ENCODE results near the gene MTUS2. TPM values are rescaled to one million over a fixed set of nuclear protein-coding genes. Genes with fewer than 3 reads are reported as not detected.

The MTUS2 gene
- total and polyA plus RNA-seq, 10 donors, result 0.20 to 3.2 (median 0.85) TPM

DNA sequence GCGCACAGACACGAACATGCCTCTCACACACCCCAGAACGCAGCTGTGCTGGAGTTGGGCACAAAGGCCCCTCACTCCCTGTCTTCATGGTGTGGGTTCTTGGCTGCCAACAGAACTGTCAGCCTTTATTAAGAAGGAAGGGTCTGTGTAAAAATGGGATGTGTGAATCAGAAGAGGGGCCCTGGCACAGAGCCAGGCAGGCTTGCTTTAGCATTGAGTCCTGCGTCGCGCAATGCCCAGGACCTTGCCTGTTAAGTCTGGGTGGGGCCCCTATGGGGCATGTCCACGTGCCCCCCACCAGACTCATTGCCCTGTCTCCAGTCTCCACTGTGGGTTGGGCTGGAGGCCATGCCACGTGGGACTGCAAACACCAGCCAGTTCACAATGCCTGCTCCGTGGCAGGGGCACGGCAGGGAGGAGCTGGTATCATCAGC is 690.5 kb downstream of the MTUS2 start:
- no peaks in the 10 kb centered on the region for H3K9me3 ChIP-seq
- H3K4me1 ChIP-seq, result peaks cover 0 to 38% (median 25%) of the 10 kb centered on the region in 6 donors
- H3K27me3 ChIP-seq (replicated peaks in 1 of 7), result peaks cover 0 to 6% (median 0%) of the 10 kb centered on the region in 7 donors
- H3K4me3 ChIP-seq, result no peak overlapping the region
- WGBS, 5 donors, result 93 to 97% (median 95%) methylated on average over 8 to 10 of the region's 10 CpGs
- DNase-seq, result peak; percentile 73
- peaks cover 0 to 58% (median 14%) of the 10 kb centered on the region in 6 donors for H3K36me3 ChIP-seq
- H3K27ac ChIP-seq, result no peak overlapping the region
- intact Hi-C loops (cut with DNase I; ENCODE audit: low total_unique reads), result no loop called here
- TF ChIP-seq POLR2AphosphoS5 (IDR thresholded peaks at IDR 0.05), result no peak

DNA sequence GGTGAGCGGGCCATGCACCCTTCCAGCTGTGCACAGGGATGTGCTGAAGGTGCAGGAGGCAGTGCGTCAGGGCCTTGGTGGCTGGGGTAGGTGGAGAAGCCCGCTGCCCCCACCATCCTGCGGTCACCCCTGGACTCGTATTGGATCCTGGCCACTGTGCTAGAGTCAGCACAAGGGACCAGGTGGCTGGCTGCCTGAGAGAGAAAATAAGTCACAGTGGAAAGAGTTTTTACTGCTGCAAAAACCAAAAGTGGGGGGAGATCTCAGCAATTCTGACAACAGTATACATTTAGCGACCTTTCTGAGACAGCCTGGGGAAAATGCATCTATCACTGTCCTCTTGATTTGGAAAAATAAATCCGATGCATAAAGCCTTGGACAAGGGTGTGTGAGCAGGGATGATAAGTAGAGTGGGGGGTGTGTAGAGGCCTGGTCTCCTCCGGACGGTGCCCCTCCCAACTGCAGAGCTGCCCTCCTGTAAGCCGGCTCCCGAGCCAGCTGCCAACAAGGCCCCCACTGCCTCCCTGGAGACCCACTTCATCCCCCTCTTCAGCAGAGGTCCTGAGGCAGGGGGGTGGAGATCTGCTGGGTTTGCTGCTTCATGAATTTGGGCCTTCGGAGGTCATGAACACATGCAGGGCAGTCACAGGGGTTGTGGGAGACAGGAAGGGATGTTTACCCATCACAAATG is 691.1 kb downstream of the MTUS2 start:
- TF ChIP-seq POLR2A (IDR thresholded peaks at IDR 0.05), result no peak
- peak; percentile 65 for DNase-seq
- H3K36me3 ChIP-seq, result peaks cover 0 to 64% (median 16%) of the 10 kb centered on the region in 6 donors
- H3K27me3 ChIP-seq (replicated peaks in 1 of 7), result peaks cover 0 to under 1% (median 0%) of the 10 kb centered on the region in 7 donors
- whole genome bisulfite sequencing, 5 donors, result 91 to 97% (median 95%) methylated on average over 11 to 12 of the region's 12 CpGs
- intact Hi-C loops (cut with DNase I; ENCODE audit: low total_unique reads), result no loop called here
- H3K27ac ChIP-seq, result no peak overlapping the region
- no peak overlapping the region for H3K4me3 ChIP-seq
- H3K9me3 ChIP-seq, result no peaks in the 10 kb centered on the region
- peaks cover 0 to 38% (median 25%) of the 10 kb centered on the region in 6 donors for H3K4me1 ChIP-seq

DNA sequence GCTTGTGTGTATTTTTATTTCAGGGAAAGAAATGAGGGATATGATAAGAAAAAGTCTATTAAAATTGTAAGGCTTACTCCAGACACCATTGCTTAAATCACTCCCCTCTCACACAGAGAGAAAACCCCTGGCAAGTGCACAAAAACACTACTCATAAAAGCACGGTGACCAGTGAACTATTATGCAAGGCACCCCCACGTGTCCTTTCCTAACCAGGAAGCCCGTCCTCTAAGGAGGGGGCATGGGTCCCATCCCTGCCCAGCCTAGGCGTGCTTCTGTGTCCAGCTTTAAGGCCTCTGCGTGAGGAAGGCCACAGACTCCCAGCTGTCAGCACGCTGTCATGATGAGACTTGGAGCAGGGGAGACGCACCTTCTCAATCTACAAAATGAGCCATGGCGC is 691.8 kb downstream of the MTUS2 start:
- Histone ChIP-seq H3K4me1 (peaks cover 0 to 38% (median 25%) of the 10 kb centered on the region in 6 donors), H3K27ac (no peak overlapping the region), H3K36me3 (peaks cover 0 to 71% (median 23%) of the 10 kb centered on the region in 6 donors), H3K4me3 (no peak overlapping the region), H3K9me3 (no peaks in the 10 kb centered on the region), H3K27me3 (replicated peaks in 1 of 7) (no peaks in the 10 kb centered on the region)
- WGBS, 5 donors, result 77 to 87% (median 80%) methylated on average over 8 of the region's 8 CpGs
- no peak for DNase-seq
- TF ChIP-seq POLR2A (IDR thresholded peaks at IDR 0.05) (no peak), POLR2AphosphoS5 (IDR thresholded peaks at IDR 0.05) (no peak)
- TF ChIP-seq, protein P1, sequence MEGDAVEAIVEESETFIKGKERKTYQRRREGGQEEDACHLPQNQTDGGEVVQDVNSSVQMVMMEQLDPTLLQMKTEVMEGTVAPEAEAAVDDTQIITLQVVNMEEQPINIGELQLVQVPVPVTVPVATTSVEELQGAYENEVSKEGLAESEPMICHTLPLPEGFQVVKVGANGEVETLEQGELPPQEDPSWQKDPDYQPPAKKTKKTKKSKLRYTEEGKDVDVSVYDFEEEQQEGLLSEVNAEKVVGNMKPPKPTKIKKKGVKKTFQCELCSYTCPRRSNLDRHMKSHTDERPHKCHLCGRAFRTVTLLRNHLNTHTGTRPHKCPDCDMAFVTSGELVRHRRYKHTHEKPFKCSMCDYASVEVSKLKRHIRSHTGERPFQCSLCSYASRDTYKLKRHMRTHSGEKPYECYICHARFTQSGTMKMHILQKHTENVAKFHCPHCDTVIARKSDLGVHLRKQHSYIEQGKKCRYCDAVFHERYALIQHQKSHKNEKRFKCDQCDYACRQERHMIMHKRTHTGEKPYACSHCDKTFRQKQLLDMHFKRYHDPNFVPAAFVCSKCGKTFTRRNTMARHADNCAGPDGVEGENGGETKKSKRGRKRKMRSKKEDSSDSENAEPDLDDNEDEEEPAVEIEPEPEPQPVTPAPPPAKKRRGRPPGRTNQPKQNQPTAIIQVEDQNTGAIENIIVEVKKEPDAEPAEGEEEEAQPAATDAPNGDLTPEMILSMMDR (IDR thresholded peaks at IDR 0.05 in 8 of 11, conservative IDR thresholded peaks at IDR 0.05 in 3 of 11), result no peak
- intact Hi-C loops (cut with DNase I; ENCODE audit: low total_unique reads), result no loop called here

DNA sequence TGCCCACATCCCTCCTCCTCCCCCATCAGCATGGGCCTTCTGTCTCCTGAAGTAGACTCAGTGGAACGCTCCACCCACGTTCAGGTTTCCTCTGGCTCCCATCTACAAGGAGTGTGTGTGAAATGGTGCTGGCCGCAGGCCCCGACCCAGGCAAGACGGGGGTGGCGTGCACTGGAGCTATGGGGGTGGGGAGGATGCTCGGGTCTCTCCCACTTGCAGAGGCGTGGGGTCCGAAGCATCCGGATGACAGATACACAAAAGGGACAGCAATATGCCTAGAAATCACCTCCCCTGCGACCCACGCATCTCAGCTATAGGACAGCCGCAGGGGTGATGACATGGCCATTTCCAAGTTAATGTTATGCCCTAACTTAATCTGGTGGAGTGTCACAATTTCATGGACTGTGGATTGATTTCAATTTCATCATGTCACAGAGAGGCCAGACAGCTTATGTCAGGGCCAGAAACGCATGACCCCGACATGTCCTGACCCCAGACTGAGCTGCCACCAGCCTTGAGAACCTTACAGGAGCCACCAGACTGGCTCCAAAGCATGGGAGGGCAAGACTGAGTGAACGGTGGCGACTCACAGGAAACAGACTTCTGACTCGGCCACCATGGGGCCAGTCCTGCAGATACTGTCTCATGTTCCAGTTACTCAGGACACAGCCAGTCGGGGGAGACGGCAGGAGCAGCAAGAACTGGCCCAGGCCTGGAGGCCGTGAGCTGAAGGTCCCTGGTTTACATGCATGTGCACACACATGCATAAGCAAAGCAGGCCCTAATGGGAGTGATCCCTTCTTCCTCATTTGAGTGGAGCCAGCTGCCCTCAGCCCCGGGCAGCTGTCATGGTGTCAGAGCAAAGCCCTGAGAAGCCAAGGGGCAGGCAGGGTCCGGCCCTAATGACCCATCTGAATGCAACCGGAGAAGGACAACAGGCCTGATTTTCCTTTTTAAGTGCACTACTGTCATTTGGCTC is 693.2 kb downstream of the MTUS2 start:
- peak overlapping the region in 7 of 8 donors; percentile 24 to 70 (median 66) for H3K27ac ChIP-seq
- H3K36me3 ChIP-seq, result peaks cover 0 to 84% (median 32%) of the 10 kb centered on the region in 6 donors
- no peaks in the 10 kb centered on the region for H3K27me3 ChIP-seq (replicated peaks in 1 of 7)
- intact Hi-C loops (cut with DNase I; ENCODE audit: low total_unique reads), result no loop called here
- DNase-seq, result peak; percentile 68
- TF ChIP-seq, protein P1 (IDR thresholded peaks at IDR 0.05 in 8 of 11, conservative IDR thresholded peaks at IDR 0.05 in 3 of 11), result no peak
- TF ChIP-seq POLR2AphosphoS5 (IDR thresholded peaks at IDR 0.05), result peak in 1 of 3 donors; percentile 9
- H3K4me3 ChIP-seq, result no peak overlapping the region
- H3K9me3 ChIP-seq, result no peaks in the 10 kb centered on the region
- H3K4me1 ChIP-seq, result peaks cover 0 to 32% (median 20%) of the 10 kb centered on the region in 6 donors
- 85 to 88% (median 86%) methylated on average over 21 to 24 of the region's 24 CpGs for WGBS, 5 donors
